ENCODE measurements around the gene FREM3.
"Not testable (repeated sequence)": the region's sequence is repeated elsewhere in the genome, so short reads cannot be mapped to it uniquely, and the experiment has no call there.

Gene FREM3

GRCh38 chr4:143728166-143728565 lies 27.7 kb upstream of the FREM3 start:
- H3K27me3 Mint-ChIP-seq (ENCODE audit: low read depth, poor library complexity) = no peaks in the 10 kb centered on the region
- H3K36me3 Mint-ChIP-seq (ENCODE audit: low read depth) = no peaks in the 10 kb centered on the region
- TF ChIP-seq CTCF (IDR thresholded peaks at IDR 0.05) = no peak
- peaks cover 6% of the 10 kb centered on the region for H3K4me1 Mint-ChIP-seq
- H3K27ac Mint-ChIP-seq = no peak overlapping the region
- DNase-seq = no peak
- no peak overlapping the region for H3K4me3 Mint-ChIP-seq
- H3K9me3 Mint-ChIP-seq = no peaks in the 10 kb centered on the region

- H3K9me3 Mint-ChIP-seq = no peaks in the 10 kb centered on the region
- H3K4me3 Mint-ChIP-seq = no peak overlapping the region
- no peak overlapping the region for H3K27ac Mint-ChIP-seq
- peaks cover 4% of the 10 kb centered on the region for H3K4me1 Mint-ChIP-seq
- no peaks in the 10 kb centered on the region for H3K36me3 Mint-ChIP-seq (ENCODE audit: low read depth)
- DNase-seq = no peak
- no peak for TF ChIP-seq CTCF (IDR thresholded peaks at IDR 0.05)
- no peaks in the 10 kb centered on the region for H3K27me3 Mint-ChIP-seq (ENCODE audit: low read depth, poor library complexity)
These were observed 26.2 kb upstream of the FREM3 start for GRCh38 chr4:143726714-143727113.

GRCh38 chr4:143721317-143721716 lies 20.8 kb upstream of the FREM3 start:
- no peaks in the 10 kb centered on the region for H3K4me1 Mint-ChIP-seq
- peaks cover 4% of the 10 kb centered on the region for H3K27me3 Mint-ChIP-seq (ENCODE audit: low read depth, poor library complexity)
- H3K9me3 Mint-ChIP-seq = no peaks in the 10 kb centered on the region
- H3K27ac Mint-ChIP-seq = no peak overlapping the region
- H3K36me3 Mint-ChIP-seq (ENCODE audit: low read depth) = no peaks in the 10 kb centered on the region
- TF ChIP-seq CTCF (IDR thresholded peaks at IDR 0.05) = no peak
- no peak overlapping the region for H3K4me3 Mint-ChIP-seq
- no peak for DNase-seq

GRCh38 chr4:143718748-143719147 lies 18.3 kb upstream of the FREM3 start:
- not testable (repeated sequence) for H3K27ac Mint-ChIP-seq; H3K4me3 Mint-ChIP-seq; DNase-seq; H3K36me3 Mint-ChIP-seq (ENCODE audit: low read depth); H3K9me3 Mint-ChIP-seq; H3K4me1 Mint-ChIP-seq; H3K27me3 Mint-ChIP-seq (ENCODE audit: low read depth, poor library complexity)

- no peaks in the 10 kb centered on the region for H3K9me3 Mint-ChIP-seq
- DNase-seq = no peak
- no peaks in the 10 kb centered on the region for H3K4me1 Mint-ChIP-seq
- no peak overlapping the region for H3K27ac Mint-ChIP-seq
- no peaks in the 10 kb centered on the region for H3K36me3 Mint-ChIP-seq (ENCODE audit: low read depth)
- TF ChIP-seq CTCF (IDR thresholded peaks at IDR 0.05) = no peak
- H3K4me3 Mint-ChIP-seq = no peak overlapping the region
- H3K27me3 Mint-ChIP-seq (ENCODE audit: low read depth, poor library complexity) = no peaks in the 10 kb centered on the region
These were observed 13.6 kb upstream of the FREM3 start for GRCh38 chr4:143713955-143714625.

GRCh38 chr4:143713553-143713952 lies 13.1 kb upstream of the FREM3 start:
- no peak for DNase-seq
- Mint-ChIP-seq H3K27me3 (ENCODE audit: low read depth, poor library complexity) (no peaks in the 10 kb centered on the region), H3K4me3 (no peak overlapping the region), H3K4me1 (no peaks in the 10 kb centered on the region), H3K27ac (no peak overlapping the region), H3K36me3 (ENCODE audit: low read depth) (no peaks in the 10 kb centered on the region), H3K9me3 (peaks cover 5% of the 10 kb centered on the region)
- TF ChIP-seq CTCF (IDR thresholded peaks at IDR 0.05) = no peak

All from nephron progenitor cell (in vitro differentiated cells).